Measurements from ENCODE around the gene LSMEM2. TPM values are rescaled to one million over a fixed set of nuclear protein-coding genes. Genes with fewer than 3 reads are reported as not detected.
A peak's percentile ranks its signal among the peaks of the same experiment; 100 is the strongest.

Gene LSMEM2
- total and polyA plus RNA-seq, 2 experiments from 2014 or later, result 0.59 to 0.86 TPM

DNA sequence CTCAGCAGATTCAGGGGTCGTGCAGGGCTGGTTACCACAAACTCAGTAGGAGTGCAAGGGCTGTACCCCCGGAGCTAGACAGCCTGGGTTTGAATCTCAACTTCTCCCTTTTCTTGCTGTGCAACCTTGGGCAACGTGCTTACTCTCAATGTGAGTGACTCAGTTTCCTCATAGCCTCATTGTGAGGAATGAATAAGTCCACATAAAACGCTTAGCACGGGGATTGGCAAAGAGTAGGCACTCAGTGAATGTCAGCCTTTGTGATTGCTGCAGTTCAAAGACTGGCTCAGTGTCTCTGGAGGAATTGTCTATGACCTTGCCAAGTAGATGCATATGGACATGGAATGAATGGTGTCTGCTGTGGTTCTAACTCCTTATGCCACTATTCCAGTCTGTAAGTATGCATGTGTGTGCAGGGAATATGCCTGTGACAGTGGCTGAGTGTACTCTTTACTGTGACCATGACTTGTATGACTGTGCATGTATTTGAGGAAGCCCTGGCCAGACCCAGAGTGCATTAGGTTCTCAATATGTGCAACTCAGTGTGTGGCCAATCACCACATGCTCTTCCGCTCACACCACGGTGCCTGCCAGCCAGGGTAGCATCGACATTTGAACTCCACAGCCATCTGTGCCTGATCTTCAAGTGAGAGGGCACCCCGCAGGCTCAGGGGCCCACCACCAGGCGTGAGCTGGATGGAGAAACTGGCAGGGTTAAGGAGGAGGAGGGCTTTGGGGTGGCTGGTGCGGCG is 21.2 kb downstream of the LSMEM2 start (continued):
- TF ChIP-seq, protein P1, sequence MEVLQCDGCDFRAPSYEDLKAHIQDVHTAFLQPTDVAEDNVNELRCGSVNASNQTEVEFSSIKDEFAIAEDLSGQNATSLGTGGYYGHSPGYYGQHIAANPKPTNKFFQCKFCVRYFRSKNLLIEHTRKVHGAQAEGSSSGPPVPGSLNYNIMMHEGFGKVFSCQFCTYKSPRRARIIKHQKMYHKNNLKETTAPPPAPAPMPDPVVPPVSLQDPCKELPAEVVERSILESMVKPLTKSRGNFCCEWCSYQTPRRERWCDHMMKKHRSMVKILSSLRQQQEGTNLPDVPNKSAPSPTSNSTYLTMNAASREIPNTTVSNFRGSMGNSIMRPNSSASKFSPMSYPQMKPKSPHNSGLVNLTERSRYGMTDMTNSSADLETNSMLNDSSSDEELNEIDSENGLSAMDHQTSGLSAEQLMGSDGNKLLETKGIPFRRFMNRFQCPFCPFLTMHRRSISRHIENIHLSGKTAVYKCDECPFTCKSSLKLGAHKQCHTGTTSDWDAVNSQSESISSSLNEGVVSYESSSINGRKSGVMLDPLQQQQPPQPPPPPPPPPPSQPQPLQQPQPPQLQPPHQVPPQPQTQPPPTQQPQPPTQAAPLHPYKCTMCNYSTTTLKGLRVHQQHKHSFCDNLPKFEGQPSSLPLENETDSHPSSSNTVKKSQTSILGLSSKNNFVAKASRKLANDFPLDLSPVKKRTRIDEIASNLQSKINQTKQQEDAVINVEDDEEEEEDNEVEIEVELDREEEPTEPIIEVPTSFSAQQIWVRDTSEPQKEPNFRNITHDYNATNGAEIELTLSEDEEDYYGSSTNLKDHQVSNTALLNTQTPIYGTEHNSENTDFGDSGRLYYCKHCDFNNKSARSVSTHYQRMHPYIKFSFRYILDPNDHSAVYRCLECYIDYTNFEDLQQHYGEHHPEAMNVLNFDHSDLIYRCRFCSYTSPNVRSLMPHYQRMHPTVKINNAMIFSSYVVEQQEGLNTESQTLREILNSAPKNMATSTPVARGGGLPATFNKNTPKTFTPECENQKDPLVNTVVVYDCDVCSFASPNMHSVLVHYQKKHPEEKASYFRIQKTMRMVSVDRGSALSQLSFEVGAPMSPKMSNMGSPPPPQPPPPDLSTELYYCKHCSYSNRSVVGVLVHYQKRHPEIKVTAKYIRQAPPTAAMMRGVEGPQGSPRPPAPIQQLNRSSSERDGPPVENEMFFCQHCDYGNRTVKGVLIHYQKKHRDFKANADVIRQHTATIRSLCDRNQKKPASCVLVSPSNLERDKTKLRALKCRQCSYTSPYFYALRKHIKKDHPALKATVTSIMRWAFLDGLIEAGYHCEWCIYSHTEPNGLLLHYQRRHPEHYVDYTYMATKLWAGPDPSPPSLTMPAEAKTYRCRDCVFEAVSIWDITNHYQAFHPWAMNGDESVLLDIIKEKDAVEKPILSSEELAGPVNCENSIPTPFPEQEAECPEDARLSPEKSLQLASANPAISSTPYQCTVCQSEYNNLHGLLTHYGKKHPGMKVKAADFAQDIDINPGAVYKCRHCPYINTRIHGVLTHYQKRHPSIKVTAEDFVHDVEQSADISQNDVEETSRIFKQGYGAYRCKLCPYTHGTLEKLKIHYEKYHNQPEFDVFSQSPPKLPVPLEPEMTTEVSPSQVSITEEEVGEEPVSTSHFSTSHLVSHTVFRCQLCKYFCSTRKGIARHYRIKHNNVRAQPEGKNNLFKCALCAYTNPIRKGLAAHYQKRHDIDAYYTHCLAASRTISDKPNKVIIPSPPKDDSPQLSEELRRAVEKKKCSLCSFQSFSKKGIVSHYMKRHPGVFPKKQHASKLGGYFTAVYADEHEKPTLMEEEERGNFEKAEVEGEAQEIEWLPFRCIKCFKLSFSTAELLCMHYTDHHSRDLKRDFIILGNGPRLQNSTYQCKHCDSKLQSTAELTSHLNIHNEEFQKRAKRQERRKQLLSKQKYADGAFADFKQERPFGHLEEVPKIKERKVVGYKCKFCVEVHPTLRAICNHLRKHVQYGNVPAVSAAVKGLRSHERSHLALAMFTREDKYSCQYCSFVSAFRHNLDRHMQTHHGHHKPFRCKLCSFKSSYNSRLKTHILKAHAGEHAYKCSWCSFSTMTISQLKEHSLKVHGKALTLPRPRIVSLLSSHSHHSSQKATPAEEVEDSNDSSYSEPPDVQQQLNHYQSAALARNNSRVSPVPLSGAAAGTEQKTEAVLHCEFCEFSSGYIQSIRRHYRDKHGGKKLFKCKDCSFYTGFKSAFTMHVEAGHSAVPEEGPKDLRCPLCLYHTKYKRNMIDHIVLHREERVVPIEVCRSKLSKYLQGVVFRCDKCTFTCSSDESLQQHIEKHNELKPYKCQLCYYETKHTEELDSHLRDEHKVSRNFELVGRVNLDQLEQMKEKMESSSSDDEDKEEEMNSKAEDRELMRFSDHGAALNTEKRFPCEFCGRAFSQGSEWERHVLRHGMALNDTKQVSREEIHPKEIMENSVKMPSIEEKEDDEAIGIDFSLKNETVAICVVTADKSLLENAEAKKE (CRISPR knock-in tag; IDR thresholded peaks at IDR 0.05), result no peak
- TF ChIP-seq POLR2AphosphoS5 (IDR thresholded peaks at IDR 0.05; ENCODE audit: low read depth), result no peak
- TF ChIP-seq NANOG (IDR thresholded peaks at IDR 0.05; ENCODE audit: borderline replicate concordance), result no peak
- no peak for TF ChIP-seq EZH2 (IDR thresholded peaks at IDR 0.05; ENCODE audit: low read depth, unreplicated experiment)

GRCh38 chr3:50300681-50301254 is 21.9 kb downstream of the LSMEM2 start:
- 0 out of 3 replicates have a peak, but pooled peaks cover 5% of the 10 kb centered on the region for H3K36me3 Mint-ChIP-seq (ENCODE audit: low read depth)
- peaks cover 22% of the 10 kb centered on the region for H3K4me1 Mint-ChIP-seq
- no peak for TF ChIP-seq ETS1 (IDR thresholded peaks at IDR 0.05)
- TF ChIP-seq, protein P2, sequence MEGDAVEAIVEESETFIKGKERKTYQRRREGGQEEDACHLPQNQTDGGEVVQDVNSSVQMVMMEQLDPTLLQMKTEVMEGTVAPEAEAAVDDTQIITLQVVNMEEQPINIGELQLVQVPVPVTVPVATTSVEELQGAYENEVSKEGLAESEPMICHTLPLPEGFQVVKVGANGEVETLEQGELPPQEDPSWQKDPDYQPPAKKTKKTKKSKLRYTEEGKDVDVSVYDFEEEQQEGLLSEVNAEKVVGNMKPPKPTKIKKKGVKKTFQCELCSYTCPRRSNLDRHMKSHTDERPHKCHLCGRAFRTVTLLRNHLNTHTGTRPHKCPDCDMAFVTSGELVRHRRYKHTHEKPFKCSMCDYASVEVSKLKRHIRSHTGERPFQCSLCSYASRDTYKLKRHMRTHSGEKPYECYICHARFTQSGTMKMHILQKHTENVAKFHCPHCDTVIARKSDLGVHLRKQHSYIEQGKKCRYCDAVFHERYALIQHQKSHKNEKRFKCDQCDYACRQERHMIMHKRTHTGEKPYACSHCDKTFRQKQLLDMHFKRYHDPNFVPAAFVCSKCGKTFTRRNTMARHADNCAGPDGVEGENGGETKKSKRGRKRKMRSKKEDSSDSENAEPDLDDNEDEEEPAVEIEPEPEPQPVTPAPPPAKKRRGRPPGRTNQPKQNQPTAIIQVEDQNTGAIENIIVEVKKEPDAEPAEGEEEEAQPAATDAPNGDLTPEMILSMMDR (conservative IDR thresholded peaks at IDR 0.05; ENCODE audit: low read depth in 2 of 2), result 0 out of 4 replicates have a peak, but pooled peaks of 1 of the 2 experiments have one; percentile 11
- Histone ChIP-seq H3K36me3 (ENCODE audit: insufficient read depth) (no peaks in the 10 kb centered on the region), H3F3A (replicated peaks; ENCODE audit: low read depth) (peaks cover 17% of the 10 kb centered on the region), H2AFZ (no peak overlapping the region), H4K20me1 (replicated peaks; ENCODE audit: insufficient read depth) (no peaks in the 10 kb centered on the region), H3K27me3 (ENCODE audit: insufficient read depth) (no peaks in the 10 kb centered on the region), H3K4me2 (0 out of 2 replicates have a peak overlapping the region, but pooled peaks have one; percentile 51), H3K4me1 (ENCODE audit: insufficient read depth) (peaks cover 25% of the 10 kb centered on the region), H3K4me3 (no peak overlapping the region), H3K79me2 (replicated peaks; ENCODE audit: insufficient read depth) (no peaks in the 10 kb centered on the region), H3K9me2 (ENCODE audit: insufficient read depth) (no peaks in the 10 kb centered on the region), H3K27ac (ENCODE audit: low read depth) (no peak overlapping the region)
- DNase-seq (ENCODE audit: low spot score), result no peak
- H3K27ac Mint-ChIP-seq, result peak overlapping the region; percentile 52; the same call in 1 of the 2 replicates
- ATAC-seq, result no peak
- peaks cover 22% of the 10 kb centered on the region for H3K27me3 Mint-ChIP-seq (ENCODE audit: insufficient read depth, low read depth, poor library complexity)
- H3K4me3 Mint-ChIP-seq, result no peak overlapping the region
- peaks cover 8% of the 10 kb centered on the region; the same call in 2 of the 3 replicates for H3K9me3 Mint-ChIP-seq

Measured in GM23338 (cell line).